ENCODE measurements around the gene RAPGEF2. TPM values are rescaled to one million over a fixed set of nuclear protein-coding genes. Genes with fewer than 3 reads are reported as not detected.

Gene RAPGEF2
- total and polyA plus RNA-seq, 2 of the 8 experiments (the other 6 are each of a cell fraction or from before 2014, with no cell fraction given): 24.4 to 48.6 TPM

- H4K20me1 ChIP-seq (replicated peaks in 1 of 2; ENCODE audit: control insufficient read depth in 1 of 2, insufficient read depth in 2 of 2, low read length in 2 of 2): peaks cover 3 to 6% of the 10 kb centered on the region in 2 experiments
- no peak overlapping the region for H2BK5ac ChIP-seq (ENCODE audit: low read depth, low read length)
- TF ChIP-seq BCL11A (IDR thresholded peaks at IDR 0.05; ENCODE audit: low read depth in 2 of 2, low read length in 2 of 2) (no peak), TBP (IDR thresholded peaks at IDR 0.05; ENCODE audit: low read depth, low read length) (no peak), USF2 (IDR thresholded peaks at IDR 0.05; ENCODE audit: low read length) (no peak), FOSL1 (IDR thresholded peaks at IDR 0.05; ENCODE audit: insufficient read depth, low read depth, low read length) (no peak), KDM1A (IDR thresholded peaks at IDR 0.05; ENCODE audit: borderline replicate concordance, low read length) (no peak), EZH2 (IDR thresholded peaks at IDR 0.05; ENCODE audit: low read depth, low read length, severe bottlenecking) (no peak), RFX5 (IDR thresholded peaks at IDR 0.05; ENCODE audit: borderline replicate concordance, low read depth, low read length) (no peak), POU5F1 (IDR thresholded peaks at IDR 0.05; ENCODE audit: low read depth, low read length) (no peak), CBX8 (IDR thresholded peaks at IDR 0.05; ENCODE audit: borderline replicate concordance, low read depth, low read length) (no peak), SUZ12 (IDR thresholded peaks at IDR 0.05; ENCODE audit: low read length) (no peak)
- H3K27ac ChIP-seq (ENCODE audit: low read depth, low read length): no peak overlapping the region
- H3K27me3 ChIP-seq (replicated peaks in 1 of 4; ENCODE audit: control insufficient read depth in 3 of 4, extremely low read depth in 1 of 4, insufficient read depth in 3 of 4, low read length in 3 of 4): no peaks in the 10 kb centered on the region
- H3K9ac ChIP-seq (replicated peaks in 1 of 4; ENCODE audit: extremely low read depth in 1 of 4, low read depth in 3 of 4, low read length in 3 of 4): no peak overlapping the region
- H3K23ac ChIP-seq (ENCODE audit: insufficient read length): no peak overlapping the region
- no peak overlapping the region for H3K4me2 ChIP-seq (ENCODE audit: insufficient read depth in 1 of 2, low read depth in 2 of 2, low read length in 2 of 2)
- H3K79me2 ChIP-seq (ENCODE audit: control insufficient read depth in 1 of 2, insufficient read depth in 2 of 2, low read length in 2 of 2): peaks cover 0 to 96% of the 10 kb centered on the region in 2 experiments; a peak in 2 of 4 replicates
- no peak overlapping the region for H2BK12ac ChIP-seq (ENCODE audit: low read depth, low read length)
- no peak overlapping the region for H3K18ac ChIP-seq (ENCODE audit: extremely low read depth, low read length)
- H3K4ac ChIP-seq (replicated peaks; ENCODE audit: insufficient read length, low read depth, low read length): no peak overlapping the region
- no peaks in the 10 kb centered on the region; the same call in 1 of the 2 replicates for H3K79me1 ChIP-seq (ENCODE audit: low read depth, low read length)
- H2AK5ac ChIP-seq (ENCODE audit: low read depth, low read length): no peak overlapping the region
- FAIRE-seq (no peak), DNase-seq (ENCODE audit: low read depth in 1 of 2, low spot score in 2 of 2) (no peak)
- H3K56ac ChIP-seq (replicated peaks; ENCODE audit: insufficient read length, low read depth, low read length): no peak overlapping the region
- no peak overlapping the region for H2BK120ac ChIP-seq (replicated peaks; ENCODE audit: low read depth, low read length)
- 93% methylated on average over 1 of the region's 1 CpG; no CpG with 5 or more reads in 1 of the 2 experiments for WGBS, 2 experiments (ENCODE audit: extremely low coverage in 1 of 2, insufficient coverage in 1 of 2, insufficient read length in 1 of 2, insufficient replicate concordance in 2 of 2, low coverage in 1 of 2, low lambda C conversion rate in 2 of 2, missing lambda C conversion rate in 1 of 2)
- H2AFZ ChIP-seq (ENCODE audit: low read length): no peak overlapping the region
- no peaks in the 10 kb centered on the region for H3K23me2 ChIP-seq (ENCODE audit: low read depth, low read length)
- no peak overlapping the region for H3K14ac ChIP-seq (ENCODE audit: insufficient read length)
- H4K5ac ChIP-seq (ENCODE audit: insufficient read length, low read depth, low read length): no peak overlapping the region
- no peaks in the 10 kb centered on the region for H3K9me3 ChIP-seq (ENCODE audit: insufficient read depth in 2 of 2, low read depth in 1 of 2, low read length in 1 of 2)
- no peak overlapping the region for H3K4me3 ChIP-seq (ENCODE audit: extremely low read depth in 1 of 4, insufficient read depth in 2 of 4, low read depth in 3 of 4, low read length in 4 of 4)
- no peak overlapping the region for H4K91ac ChIP-seq (replicated peaks; ENCODE audit: insufficient read length, low read length)
- CTCF ChIA-PET (ENCODE audit: partially characterized antibody): no interaction called here
- no peaks in the 10 kb centered on the region for H3K36me3 ChIP-seq (ENCODE audit: control insufficient read depth in 2 of 4, insufficient read depth in 4 of 4, low read length in 3 of 4)
- no peak overlapping the region for H4K8ac ChIP-seq (ENCODE audit: extremely low read depth, insufficient read depth, low read length)
- POLR2A ChIA-PET (ENCODE audit: partially characterized antibody): no interaction called here
- no peak overlapping the region for H2BK15ac ChIP-seq (ENCODE audit: low read length)
- H2BK20ac ChIP-seq (ENCODE audit: low read length): no peak overlapping the region
- H3K4me1 ChIP-seq (replicated peaks in 1 of 4; ENCODE audit: control insufficient read depth in 3 of 4, insufficient read depth in 4 of 4, low read length in 3 of 4): peaks cover 0 to 7% (median 1%) of the 10 kb centered on the region in 4 experiments; a peak in 2 of 7 replicates
Observed at GRCh38 chr4:159160242-159160641, 57.4 kb downstream of the RAPGEF2 start.

All from H1 (cell line).